Activated gamma-delta T cell treated with Interleukin-2 at 50 U/mL for 16 hours (primary cell): ENCODE data around the gene IL17A.
"Not testable (repeated sequence)": the region's sequence is repeated elsewhere in the genome, so short reads cannot be mapped to it uniquely, and the experiment has no call there.

Source experiments
- DNase-seq: peaks from one replicate; pipeline ENCODE4 v3.0.0-alpha.2; 2020

IL17A gene

DNA sequence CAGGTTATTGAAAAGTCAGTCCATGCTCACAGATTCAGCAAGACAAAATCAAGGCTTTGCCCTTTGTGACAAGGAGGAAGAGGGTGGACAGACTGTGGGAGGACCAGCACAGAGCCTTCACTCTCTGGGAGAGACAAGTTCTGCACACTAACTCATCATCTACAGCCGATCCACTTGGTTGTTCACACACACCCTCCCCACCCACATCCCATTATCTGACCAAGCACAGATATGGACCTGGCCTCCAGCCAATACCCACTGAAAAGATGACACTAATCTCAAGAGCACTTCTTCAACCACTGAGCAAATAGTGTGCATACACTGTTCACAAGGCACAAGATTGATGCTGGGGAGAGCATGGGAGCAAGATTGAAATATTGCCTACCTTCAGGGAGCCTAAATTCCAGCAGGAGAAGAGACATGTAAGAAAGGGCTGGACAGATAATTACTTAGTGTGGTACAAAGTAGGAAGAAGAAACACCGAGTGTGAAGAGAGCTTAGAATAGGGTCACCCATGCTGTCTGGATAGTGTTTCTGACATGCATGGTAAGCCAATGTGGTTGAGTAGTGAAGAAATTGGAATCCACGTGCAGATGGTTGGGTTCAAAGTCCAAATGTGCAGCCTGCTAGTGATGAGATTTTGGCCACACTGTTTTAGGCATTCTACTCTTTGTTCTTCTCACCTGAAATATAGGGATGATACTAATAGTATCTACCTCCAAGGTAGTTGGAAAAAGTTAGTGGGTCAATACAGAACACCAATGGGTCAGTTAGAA lies 21.7 kb upstream of the IL17A start:
- DNase-seq, result no peak

GRCh38 chr6:52167267-52167666 lies 18.9 kb upstream of the IL17A start:
- DNase-seq, result no peak

DNA sequence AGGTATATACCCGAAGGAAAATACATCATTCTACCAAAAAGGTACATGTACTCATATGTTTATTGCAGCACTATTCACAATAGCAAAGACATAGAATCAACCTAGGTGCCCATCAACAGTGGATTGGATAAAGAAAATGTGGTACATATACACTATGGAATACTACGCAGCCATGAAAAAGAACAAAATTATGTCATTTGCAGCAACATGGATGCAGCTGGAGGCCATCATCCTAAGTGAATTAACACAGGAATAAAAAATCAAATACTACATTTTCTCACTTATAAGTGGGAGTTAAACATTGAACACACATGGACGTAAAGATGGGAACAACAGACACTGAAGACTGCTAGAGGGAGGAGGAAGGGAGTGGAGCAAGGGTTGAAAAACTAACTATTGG lies 17.8 kb upstream of the IL17A start:
- DNase-seq, result not testable (repeated sequence)

GRCh38 chr6:52174118-52174517 lies 12.1 kb upstream of the IL17A start:
- DNase-seq, result no peak

DNA sequence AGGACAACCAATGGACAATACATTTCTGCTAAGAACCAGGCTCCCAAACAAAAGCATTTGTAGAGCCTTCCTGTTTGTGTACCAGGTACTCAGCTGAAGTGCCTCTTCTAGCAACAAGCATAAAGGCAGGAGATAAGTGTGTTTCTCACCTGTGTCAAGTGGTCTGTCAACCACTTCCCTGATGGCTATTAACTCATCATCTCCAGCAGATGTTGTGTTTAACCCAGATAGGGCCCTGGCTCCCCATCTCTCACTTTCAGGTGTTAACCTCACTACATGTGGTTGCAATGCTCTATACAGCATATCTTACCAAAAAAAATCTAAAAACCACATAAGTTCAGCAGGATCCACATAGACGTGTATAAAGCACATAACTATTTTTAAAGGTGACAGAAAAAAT lies 9.6 kb upstream of the IL17A start:
- peak; percentile 11 for DNase-seq

- no peak for DNase-seq
These were observed 8.2 kb upstream of the IL17A start for GRCh38 chr6:52177961-52178360.

DNA sequence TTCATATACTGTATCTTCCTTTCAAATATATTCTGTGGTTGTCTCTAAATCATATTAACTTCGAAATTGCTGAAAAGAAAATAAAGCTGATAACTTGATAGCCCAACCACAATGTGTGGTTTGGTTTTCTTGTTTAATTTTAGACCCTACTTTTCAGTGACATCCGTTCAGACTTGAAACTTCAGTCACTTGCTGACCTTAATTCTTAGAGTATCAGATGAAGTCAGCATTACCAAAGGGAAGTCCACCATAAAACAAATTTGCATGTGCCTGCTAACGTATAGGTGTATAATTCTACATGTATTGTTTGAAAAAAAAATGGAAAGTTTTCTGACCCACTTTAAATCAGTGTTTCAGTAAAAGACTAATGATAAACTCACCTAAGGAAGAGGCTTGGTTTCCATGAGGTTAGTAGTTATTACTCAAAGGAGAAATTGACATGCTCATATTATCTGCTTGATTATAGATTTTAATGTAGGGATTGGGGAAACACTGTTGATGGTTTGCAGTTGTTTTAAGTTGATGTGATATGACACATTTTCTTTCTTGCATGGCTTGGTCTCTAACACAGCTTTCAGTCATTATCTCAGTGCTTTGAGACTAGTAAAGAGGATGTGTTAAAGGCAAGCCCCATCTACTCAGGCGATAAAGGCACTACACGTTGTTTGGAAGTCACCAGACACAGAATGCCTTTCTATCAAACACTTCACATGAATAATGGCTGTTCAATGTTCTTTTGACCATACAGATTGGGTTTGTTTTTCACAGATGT lies 5.2 kb upstream of the IL17A start:
- no peak for DNase-seq

- no peak for DNase-seq
These were observed 3.0 kb upstream of the IL17A start for GRCh38 chr6:52183131-52183713.

DNA sequence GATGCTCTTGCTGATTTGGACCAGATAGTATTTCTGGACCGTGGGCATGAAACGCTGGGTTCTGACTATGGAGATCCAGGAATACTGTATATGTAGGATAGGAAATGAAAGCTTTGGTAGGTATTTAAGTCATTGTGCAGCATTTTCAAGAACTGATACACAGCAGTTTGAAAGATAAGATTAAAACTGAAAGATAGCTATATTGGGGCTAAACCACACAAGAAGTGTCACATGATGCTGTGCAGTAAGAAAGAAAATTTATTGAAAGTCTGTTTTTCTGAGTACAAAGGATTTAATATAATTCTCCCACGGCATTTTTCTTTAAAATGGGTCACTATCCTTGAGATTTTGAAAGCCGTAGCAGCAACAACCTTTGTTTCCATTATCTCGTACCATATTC lies 305 bp downstream of the IL17A start:
- no peak for DNase-seq

GRCh38 chr6:52187098-52187497 lies 923 bp downstream of the IL17A start:
- no peak for DNase-seq

- no peak for DNase-seq
These were observed 3.8 kb downstream of the IL17A start for GRCh38 chr6:52189974-52190373.

- no peak for DNase-seq
These were observed 4.2 kb downstream of the IL17A start for GRCh38 chr6:52190409-52190808.

GRCh38 chr6:52191824-52192223 lies 5.6 kb downstream of the IL17A start:
- no peak for DNase-seq

DNA sequence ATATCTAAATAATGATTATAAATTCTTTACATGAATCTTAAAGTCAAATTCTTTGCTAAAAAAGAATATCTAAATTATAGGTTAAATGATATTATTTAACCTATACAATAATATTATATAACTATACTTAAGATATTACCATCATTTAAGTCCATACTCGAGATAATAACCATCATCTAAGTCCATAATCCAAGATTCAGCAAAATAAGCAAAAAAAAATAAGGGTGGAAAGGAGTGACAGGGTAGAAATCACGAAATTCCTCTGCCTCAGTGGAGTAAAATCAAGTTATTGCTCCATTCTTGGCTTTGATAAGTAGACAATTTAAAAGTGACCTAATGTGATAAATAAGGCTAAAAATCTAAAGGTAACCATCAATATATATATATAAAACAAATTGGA lies 9.7 kb downstream of the IL17A start:
- no peak for DNase-seq

DNA sequence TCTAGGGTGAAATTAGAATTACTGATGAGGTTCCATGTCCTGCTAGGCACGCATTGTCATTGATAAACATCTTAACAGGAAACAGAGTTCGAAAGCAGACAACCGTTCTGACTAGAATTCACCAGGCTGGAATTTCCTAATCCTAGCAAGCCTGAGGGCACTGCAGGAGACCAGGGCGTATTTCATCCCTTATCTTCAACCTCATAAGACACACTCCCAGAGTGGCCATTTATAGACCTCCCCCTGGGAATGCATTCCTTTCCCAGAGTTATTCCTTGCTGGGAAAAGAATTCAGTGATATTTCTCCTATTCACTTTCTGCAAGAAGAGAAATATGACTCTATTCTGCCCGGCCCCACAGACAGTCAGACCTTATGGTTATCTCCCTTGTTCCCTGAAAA lies 13.9 kb downstream of the IL17A start:
- not testable (repeated sequence) for DNase-seq

GRCh38 chr6:52201046-52201445 lies 14.9 kb downstream of the IL17A start:
- DNase-seq, result no peak

DNA sequence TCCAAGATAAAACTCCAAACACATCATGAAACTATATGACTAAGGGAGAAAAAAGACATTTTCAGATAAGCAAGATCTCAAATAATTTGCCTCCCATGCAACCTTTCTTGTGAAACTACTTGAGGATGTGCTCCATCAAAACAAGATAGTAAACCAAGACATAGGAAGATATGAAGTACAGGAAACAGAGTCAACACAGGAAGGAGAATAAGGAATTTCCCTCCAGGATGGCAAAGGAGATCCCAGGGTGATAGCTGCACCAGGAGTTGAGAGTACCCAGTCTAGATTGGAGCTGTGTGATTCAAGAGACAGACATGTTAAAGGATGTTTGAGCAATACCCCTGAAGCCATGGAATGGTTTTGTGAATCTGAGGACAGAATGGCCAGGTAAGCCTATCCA lies 15.3 kb downstream of the IL17A start:
- DNase-seq, result no peak

DNA sequence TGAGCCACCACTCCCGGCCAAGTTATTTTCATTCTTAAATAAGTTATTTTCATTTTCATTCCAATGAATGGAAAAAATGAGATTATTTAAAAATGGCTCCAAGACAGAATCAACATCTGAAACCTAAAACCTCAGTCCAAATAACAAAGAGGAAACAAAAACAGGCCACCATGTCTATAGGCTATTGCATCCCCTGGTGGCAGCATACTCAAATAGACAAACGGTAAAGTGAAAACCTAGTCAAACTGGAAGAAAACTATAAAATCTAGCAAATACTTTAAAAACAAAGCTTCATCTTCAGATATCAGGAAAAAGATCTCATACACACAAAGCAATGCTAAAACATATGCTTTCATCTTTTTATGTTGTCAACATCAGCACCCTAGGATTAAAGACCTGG lies 20.9 kb downstream of the IL17A start:
- no peak for DNase-seq

DNA sequence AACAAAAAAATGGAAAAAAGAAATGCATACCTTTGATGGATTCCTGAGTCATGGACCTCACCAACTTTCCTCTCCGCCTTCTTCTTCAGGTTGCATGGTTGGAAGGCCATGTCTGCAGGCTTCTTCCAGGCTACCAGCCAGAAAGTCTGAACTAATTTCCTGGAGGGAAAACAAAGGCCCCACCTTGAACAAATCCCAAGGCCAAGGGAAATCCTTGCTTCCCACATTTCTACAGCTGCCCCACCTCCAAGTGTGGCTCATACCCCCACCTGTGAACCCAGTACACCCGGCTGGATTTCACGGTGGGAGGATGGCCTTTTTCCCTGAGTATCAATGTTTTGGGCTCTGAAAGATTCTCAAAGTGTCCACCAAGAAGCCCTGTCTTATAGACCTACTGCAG lies 22.4 kb downstream of the IL17A start:
- DNase-seq, result no peak

GRCh38 chr6:52209770-52210169 lies 23.6 kb downstream of the IL17A start:
- DNase-seq, result no peak

DNA sequence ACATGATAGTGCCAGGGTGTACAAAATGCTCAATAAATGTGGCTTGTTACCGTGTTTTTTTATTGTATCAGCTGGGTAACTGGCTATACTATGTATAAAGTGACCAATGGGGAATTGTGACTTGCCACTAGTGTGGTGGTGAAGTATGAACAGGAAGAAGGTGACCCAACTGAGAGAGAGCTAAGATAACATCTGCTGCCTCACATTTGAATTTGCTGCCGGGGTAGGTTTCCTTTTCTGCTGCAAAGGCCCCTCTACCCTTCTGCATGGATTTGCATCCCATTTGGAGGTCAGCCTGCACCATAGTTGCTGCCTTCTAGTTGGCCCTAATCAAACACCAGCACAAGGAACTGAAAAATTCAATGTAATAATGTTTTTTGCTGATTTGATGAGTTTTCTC lies 24.1 kb downstream of the IL17A start:
- no peak for DNase-seq

DNA sequence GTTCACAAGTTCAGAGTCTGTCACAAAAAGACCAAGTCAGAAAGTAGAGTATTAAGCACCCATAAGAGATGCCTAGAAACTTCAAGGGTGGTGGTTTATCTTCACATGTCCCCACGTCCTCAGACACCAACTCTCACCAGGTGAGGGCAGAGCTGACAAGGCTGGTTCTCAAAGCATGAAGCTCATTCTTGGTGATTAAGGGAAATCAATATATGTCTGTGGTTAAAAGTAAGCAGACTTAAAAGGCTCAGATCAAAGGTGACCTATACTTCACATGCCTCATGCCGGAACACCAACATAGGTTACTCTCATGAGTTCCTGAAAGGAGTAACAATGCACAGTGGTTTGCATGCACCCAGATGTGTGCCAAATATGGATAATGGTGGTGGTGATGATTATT lies 27.0 kb downstream of the IL17A start:
- DNase-seq, result no peak

GRCh38 chr6:52215787-52216186 lies 29.6 kb downstream of the IL17A start:
- no peak for DNase-seq

DNA sequence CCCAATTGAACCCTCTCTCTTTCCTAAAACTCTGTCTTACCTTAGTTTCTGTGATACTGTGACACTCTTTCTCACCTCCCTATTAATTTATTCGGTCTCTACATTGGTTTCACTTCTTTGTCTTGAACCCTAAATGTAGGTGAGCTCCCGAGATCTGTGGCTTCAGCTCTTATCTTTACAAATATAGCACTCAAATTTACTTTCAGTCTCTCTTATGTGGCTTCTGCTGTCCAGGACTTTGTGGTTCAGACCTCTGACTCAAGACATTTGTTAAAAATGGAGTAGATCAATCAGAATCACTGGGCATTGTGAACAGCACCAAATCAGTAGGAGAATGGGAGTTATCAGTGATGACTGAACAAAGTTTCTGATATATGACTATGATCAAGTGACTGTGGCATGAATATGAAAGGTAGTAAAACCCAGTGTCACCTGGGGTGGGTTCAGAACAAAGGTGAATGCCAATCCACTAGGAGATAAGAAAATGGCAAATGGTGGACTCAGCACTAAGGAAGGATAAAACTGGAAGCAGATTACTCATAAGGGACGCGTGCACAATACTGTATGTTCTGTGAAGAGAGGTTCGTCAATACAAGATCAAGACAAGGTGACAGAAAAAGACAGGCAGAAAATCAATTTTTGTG lies 30.9 kb downstream of the IL17A start:
- no peak for DNase-seq
